HG03175 (cell line): ENCODE data around the gene SERPINA1.

ENCODE experiments used
- ATAC-seq: cut with Tn5 transposase; IDR thresholded peaks from one replicate; pipeline ENCODE4 v1.9.1; 2021; ENCODE audit warnings: mild to moderate bottlenecking, moderate library complexity; ENCODE audit not compliant: unreplicated experiment

Gene SERPINA1

GRCh38 chr14:94384342-94384741 is 4.1 kb downstream of the SERPINA1 start:
- ATAC-seq: no peak

GRCh38 chr14:94383777-94384176 is 4.6 kb downstream of the SERPINA1 start:
- ATAC-seq: no peak

- no peak for ATAC-seq
These were observed 5.4 kb downstream of the SERPINA1 start for GRCh38 chr14:94382716-94383596.

- ATAC-seq: no peak
These were observed 6.2 kb downstream of the SERPINA1 start for GRCh38 chr14:94382099-94382715.

- ATAC-seq: no peak
These were observed 7.0 kb downstream of the SERPINA1 start for GRCh38 chr14:94381149-94382030.

GRCh38 chr14:94380225-94381148 is 7.9 kb downstream of the SERPINA1 start:
- no peak for ATAC-seq

DNA sequence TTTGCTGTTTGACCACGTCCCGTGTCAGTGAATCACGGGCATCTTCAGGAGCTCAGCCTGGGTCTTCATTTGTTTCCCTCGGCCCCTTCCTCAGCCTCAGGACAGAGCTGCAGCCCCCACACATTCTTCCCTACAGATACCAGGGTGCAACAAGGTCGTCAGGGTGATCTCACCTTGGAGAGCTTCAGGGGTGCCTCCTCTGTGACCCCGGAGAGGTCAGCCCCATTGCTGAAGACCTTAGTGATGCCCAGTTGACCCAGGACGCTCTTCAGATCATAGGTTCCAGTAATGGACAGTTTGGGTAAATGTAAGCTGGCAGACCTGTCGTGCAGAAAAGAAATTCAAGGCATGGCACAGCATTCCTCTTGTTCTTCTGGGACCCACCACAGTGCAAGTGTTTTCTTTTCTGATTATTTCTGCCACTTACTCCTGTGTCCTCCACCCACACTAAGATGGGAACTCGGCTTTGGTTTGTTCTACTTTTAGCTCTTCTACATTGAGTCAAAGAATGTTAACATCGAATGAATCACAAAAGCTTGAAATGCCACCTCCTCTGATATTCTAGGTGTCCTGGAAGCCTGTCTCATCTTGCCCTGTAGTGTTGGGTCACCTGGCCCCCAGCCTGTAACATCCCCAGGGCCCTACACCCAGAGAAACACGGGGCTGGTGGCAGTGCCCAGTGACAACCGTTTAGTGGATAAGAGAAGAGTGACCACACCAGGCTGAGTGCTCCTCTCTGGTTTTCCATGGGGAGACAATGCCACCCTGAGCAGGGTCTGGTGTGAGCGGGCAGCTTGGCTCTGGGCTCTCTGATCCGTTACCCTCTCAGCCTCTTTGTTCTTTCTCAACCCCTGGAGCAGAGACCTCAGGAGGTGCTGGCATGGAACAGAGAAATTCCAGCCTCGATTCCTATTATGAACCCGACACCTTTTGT is 8.8 kb downstream of the SERPINA1 start:
- ATAC-seq: no peak

DNA sequence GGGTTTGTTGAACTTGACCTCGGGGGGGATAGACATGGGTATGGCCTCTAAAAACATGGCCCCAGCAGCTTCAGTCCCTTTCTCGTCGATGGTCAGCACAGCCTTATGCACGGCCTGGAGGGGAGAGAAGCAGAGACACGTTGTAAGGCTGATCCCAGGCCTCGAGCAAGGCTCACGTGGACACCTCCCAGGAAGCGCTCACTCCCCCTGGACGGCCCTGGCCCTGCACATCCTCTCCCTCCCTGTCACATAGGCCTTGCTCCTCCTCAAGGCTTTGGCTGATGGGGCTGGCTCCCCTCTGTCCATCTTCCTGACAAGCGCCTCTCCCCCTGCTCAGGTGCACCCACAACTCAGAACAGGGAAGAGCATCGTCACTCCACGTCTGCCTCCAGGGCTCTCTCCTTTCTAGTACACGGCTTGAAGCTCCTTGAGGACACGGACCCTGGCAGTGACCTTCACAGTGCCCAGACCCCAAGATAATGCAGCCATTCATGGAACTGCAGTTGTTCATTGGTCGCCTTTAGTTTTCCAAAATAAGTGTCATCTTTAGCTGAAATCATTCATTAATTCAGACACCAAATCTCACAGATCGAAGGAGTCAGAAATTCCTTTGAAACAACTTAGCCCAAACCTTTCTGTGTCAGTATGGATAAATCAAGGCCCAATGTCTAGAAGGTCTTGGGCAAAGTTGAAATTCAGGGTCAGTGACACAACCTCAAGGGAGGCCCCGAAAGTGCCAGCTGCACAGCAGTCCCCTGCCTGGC is 9.7 kb downstream of the SERPINA1 start:
- no peak for ATAC-seq

DNA sequence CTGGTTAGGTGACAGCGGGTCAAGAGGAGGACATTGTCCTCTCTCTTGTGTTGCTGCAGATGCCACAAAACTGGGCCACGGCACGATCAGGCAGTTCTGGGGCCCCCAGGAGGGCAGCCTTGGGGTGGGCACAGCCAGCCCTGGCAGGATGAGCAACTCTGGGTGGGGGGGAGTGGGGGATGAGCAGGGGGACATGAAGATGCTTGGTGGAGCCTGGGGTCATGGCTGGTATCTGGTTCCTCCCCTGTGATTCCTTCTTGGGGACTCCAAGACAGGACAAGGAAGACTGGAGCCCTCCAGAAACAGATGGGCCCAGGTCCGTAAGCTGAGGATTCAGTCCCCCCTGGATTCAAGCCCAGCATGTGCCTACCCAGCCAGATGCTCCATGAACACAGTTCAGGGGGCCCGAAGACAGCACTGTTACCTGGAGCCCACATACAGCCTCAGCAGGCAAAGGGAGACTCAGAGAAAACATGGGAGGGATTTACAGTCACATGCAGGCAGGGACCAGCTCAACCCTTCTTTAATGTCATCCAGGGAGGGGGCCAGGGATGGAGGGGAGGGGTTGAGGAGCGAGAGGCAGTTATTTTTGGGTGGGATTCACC is 10.4 kb downstream of the SERPINA1 start:
- no peak for ATAC-seq

GRCh38 chr14:94376976-94377865 is 11.2 kb downstream of the SERPINA1 start:
- ATAC-seq: no peak

DNA sequence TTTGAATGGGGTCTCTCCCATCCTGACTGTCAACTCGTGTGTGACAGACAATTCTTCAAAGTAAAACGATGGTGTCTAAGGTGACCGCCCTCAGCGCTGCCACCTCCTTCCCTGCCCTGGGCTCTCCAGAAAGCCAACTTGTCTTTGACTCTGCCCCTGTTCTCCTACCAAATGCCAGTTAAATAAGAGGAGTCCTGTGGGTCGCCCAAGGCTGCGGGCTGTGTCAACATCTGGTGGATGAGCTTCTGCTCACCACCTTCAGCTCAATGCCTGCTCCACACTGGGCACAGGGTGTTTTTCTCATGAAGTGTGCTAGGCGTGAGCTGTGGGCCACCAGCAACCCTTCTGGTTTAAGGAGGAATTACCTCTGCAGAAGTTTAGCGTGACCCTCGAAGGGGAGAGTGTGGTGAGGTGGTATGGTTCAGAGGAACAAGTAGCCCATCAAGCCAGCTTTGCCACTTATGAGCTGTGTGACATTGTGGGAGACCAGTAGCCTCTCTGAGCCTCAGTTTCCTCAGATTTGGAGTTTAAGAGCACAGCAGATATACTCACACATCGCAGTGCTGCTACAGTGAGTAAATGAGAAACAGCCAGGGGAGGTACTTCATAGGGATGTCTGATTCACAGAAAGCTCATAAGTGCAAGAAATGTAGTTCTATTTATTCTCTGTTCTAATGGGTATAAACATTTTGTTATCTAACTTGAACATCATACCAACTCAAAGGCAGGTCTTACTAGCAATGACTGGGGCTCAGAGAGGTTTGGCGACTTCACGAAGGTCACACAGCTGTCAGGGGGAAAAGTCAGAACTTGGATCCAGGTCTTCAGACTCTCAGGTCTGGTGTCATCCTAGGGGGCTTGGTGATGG is 12.1 kb downstream of the SERPINA1 start:
- ATAC-seq: no peak

DNA sequence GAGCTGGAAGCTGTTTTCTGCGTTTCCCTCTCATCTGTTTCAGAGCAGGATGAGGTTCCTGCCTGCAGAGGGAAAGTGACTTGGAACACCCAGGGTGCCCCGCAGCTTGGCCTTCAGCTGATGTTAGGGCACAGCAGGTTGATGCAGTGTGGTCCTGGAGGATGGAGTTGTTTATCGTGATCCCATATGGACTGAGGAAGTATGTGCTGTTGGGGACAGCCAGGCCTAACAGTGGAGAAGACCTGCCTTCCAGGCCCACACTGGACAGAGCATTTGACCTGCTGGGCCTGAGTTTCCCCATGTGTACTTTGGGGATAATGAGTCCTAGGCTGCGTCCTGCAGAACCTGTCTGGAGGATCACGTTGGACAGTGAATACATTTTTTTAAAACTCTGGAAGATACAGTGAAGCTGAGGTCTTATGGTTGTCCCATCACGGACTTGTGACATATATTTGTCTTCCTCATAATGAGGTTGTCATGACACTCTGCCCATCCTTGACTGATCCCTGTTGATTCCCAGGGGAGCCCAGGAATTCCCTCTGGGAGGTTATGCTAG is 12.8 kb downstream of the SERPINA1 start:
- no peak for ATAC-seq

- no peak for ATAC-seq
These were observed 13.6 kb downstream of the SERPINA1 start for GRCh38 chr14:94374749-94375260.

DNA sequence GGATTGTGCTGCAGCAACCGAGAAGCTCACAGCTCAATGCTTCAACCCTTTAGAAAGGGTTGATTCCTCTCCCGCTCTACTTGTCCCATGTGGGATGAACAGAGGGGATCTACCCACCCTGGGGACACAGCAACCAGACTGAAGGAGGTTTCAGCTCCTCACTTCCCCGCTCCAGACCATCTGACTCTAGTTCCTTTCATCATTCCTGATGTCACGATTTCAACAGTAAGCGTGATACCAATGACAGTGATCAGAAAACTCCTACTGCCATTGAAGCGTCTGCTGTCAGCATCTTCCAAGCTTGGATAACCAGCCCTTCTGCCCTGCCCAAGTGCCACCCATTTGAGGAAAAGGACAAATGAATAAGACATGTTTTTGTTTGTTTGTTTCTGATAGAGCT is 14.3 kb downstream of the SERPINA1 start:
- ATAC-seq: no peak

DNA sequence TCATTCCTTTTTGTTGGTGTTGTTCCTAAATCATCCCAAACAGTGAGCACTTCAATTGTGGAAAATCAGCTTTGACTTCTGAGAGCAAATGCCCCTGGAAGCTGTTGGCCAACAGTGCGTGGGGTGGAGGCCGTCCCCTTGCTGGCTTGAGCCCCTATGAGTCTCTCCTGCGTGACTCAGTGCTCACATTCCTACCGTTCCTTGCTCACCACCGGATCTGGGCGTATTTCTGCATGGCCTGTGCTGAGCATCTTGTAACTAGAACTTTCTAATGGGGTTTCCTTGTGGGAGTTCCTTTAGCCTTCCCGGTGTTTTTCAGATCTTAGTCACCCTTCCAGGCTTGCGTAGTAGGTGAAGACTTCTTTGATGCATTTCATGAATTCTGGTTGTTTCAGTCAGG is 14.7 kb downstream of the SERPINA1 start:
- no peak for ATAC-seq
